Urinary bladder (tissue), 4 donors: ENCODE data around the gene DCBLD2. TPM values are rescaled to one million over a fixed set of nuclear protein-coding genes. Genes with fewer than 3 reads are reported as not detected.

Experiments
- DNase-seq: peaks from one replicate; pipeline ENCODE4 v3.0.0-alpha.2; 2015; ENCODE audit errors: extremely low spot score
- H3K27ac ChIP-seq: one replicate; pipeline ENCODE4 v1.5.1; 2013; ENCODE audit warnings: low read depth, mild to moderate bottlenecking, moderate library complexity
- H3K36me3 ChIP-seq: one replicate; pipeline ENCODE4 v1.6.1; 2013; ENCODE audit warnings: mild to moderate bottlenecking, moderate library complexity; ENCODE audit not compliant: insufficient read depth
- H3K4me1 ChIP-seq: one replicate; pipeline ENCODE4 v1.6.1; 2013; ENCODE audit warnings: mild to moderate bottlenecking, moderate library complexity; ENCODE audit not compliant: insufficient read depth
- H3K4me3 ChIP-seq: one replicate; pipeline ENCODE4 v1.5.1; 2013; ENCODE audit warnings: low read depth, low read length
- WGBS: extraction: QIAGEN DNeasy Blood & Tissue Kit; methylation state at CpG from one replicate; pipeline ENCODE4 v1.1.7; 2013; 5-methylcytosine and 5-hydroxymethylcytosine counted together
- polyA plus RNA-seq: library from polyadenylated mRNA; stranded (reverse); fragments of 200-250 nt; gene quantifications from one replicate; pipeline ENCODE4 v1.2.3, GENCODE V29; 2013
- total RNA-seq: library from RNA; depleted of rRNA; stranded (reverse); fragments of >200 nt; gene quantifications from one replicate; pipeline ENCODE4 v1.2.3, GENCODE V29; 2014
- donor health status: healthy with polysubstance abuse.
- donor health status: healthy.

The DCBLD2 gene
- total and polyA plus RNA-seq, 2 donors, result 16.0 to 79.6 TPM

DNA sequence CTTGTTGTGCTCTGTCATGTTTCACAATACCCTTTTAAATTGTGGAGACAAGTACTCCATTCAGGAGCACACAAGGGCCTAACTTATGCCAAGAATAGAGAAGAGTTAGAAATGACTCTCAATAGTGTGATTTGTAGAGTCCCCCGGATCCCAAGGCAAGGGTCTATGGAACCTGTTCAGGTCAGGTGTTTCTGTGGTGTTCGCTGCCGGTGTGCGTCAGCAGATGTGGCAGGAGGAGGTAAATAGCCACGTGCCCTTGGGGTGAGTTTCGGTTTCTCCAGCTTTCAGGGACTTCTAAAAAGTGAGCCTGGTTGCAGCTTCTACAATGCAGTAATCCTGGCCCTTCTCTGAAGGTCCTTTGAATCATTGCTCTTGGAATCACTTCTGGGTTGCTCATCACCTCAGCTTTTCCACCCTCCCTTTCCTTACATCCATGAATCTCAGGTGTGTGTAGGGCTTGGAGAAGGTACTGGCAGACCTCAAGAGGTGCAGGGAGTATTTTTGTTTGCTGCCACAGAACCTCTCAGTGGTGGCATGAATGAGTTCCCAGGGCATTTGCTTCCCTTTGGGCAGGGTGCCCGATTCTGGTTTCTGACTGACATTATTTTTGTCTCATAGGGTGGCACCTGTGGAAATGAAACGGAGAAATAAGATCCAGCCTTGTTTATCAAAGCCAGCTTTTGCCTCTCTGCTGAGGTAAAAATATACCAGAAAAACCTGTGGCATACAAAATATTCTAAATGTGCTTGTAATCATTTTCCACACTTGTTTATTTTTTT is 131.0 kb downstream of the DCBLD2 start:
- Histone ChIP-seq H3K4me1 (no peaks in the 10 kb centered on the region), H3K27ac (no peak overlapping the region), H3K4me3 (no peak overlapping the region), H3K36me3 (no peaks in the 10 kb centered on the region)
- 83% methylated on average over 8 of the region's 8 CpGs for WGBS
- DNase-seq, result no peak

DNA sequence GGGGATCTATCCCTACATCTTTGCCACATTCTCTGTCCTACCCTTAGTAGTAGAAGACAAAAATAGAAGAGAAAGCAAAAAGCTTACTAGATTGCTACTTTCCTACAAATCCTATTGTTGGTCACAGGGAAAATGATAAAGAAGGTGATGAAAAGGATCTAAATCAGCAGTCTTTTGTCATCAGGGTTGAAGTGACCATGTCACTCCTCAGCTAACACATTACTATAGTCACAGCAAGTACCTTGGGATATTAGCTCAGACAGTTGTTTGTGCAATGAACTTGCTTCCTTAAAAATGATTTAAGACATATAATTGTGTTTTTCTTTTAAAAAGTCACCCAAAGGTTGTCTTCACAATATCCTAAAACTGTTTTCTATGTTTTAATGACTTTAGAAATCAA is 132.0 kb downstream of the DCBLD2 start:
- no peak for DNase-seq
- no peak overlapping the region for H3K4me3 ChIP-seq
- no peaks in the 10 kb centered on the region for H3K4me1 ChIP-seq
- H3K27ac ChIP-seq, result no peak overlapping the region
- H3K36me3 ChIP-seq, result no peaks in the 10 kb centered on the region

DNA sequence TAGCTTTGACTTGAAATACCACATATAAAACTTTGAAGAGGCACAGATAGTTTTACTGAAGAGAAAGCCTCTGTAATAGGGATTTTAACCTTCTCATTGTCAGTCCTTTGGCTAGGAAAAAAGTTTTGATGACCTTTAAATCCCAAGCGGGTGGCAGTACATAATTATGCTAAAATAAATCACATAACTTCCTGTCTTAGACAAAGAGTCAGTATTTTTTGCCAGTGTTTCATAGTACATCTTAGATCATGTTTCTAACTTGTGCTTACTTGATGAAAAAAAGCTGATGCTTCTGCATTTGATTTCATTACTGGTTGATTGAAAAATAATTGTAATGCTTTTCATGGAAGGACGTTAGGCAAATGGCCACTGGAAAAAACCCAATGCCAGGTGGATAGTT is 132.5 kb downstream of the DCBLD2 start:
- Histone ChIP-seq H3K4me3 (no peak overlapping the region), H3K27ac (no peak overlapping the region), H3K4me1 (no peaks in the 10 kb centered on the region), H3K36me3 (no peaks in the 10 kb centered on the region)
- 76% methylated on average over 2 of the region's 2 CpGs for WGBS
- no peak for DNase-seq

DNA sequence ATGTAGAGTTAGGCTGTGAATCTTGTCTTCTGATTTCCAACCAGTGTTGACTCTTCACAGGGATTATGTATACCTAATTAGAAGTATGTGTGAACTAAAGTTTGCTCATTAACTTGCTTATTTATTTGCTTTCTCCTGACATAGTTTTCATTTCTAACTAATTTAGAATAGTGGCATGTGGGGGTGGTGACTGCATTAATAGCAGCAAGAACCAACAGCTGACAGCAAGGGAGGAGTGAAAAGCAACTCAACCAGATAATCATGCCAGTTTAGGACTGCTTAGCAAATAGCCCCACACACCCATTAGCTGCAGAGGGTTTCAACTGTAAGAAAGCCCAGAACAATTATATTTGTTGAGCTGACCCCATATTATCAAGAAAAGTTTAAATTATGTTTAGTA is 134.6 kb downstream of the DCBLD2 start:
- no peak for DNase-seq
- Histone ChIP-seq H3K27ac (no peak overlapping the region), H3K36me3 (no peaks in the 10 kb centered on the region), H3K4me3 (no peak overlapping the region), H3K4me1 (no peaks in the 10 kb centered on the region)

DNA sequence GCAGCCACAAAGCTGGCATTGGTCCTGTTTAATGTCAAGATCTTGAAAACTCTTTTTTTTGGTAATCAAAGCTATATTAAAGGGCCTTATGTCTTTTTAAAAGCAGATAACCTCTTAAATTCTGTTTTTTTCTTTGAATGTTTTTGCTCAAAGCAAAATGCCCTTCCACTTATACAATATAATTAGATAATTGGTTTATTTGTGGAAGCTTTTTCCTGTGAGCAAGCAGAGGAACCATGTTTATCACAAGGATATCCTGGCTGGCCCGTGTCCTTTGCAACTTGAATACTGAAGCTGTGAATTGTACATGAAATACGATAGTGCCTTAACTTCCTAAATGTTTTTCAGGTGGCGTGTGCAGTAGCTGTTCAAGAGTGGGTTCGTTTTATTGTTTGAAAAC is 135.8 kb downstream of the DCBLD2 start:
- DNase-seq, result no peak
- no peaks in the 10 kb centered on the region for H3K4me1 ChIP-seq
- WGBS, result 69% methylated on average over 4 of the region's 4 CpGs

DNA sequence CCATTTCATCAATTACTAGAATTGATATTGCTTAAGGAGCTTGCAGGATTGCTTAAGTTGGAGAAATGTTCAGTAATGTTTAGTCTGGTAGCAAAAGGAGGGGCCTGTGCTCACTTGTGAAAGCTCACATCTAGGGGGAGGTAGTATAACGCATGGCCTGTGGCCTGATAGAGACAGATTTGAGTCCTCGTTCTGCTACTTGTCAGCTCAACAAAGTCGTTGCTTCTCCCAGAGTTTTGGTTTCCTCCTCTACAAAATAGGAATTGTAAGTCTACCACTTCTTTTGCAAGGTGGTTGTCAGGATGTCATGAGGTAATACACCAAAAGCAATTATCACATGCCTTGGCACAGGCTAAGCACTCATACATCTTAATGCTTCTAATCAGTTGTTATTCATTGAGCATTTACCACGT is 137.0 kb downstream of the DCBLD2 start:
- 45% methylated on average over 4 of the region's 4 CpGs for WGBS
- no peaks in the 10 kb centered on the region for H3K36me3 ChIP-seq
- no peak for DNase-seq
- no peak overlapping the region for H3K27ac ChIP-seq
- no peak overlapping the region for H3K4me3 ChIP-seq
- H3K4me1 ChIP-seq, result no peaks in the 10 kb centered on the region

More for the DNA sequence above, 135.8 kb downstream of the DCBLD2 start:
- H3K4me3 ChIP-seq, result no peak overlapping the region
- H3K27ac ChIP-seq, result no peak overlapping the region
- H3K36me3 ChIP-seq, result no peaks in the 10 kb centered on the region

DNA sequence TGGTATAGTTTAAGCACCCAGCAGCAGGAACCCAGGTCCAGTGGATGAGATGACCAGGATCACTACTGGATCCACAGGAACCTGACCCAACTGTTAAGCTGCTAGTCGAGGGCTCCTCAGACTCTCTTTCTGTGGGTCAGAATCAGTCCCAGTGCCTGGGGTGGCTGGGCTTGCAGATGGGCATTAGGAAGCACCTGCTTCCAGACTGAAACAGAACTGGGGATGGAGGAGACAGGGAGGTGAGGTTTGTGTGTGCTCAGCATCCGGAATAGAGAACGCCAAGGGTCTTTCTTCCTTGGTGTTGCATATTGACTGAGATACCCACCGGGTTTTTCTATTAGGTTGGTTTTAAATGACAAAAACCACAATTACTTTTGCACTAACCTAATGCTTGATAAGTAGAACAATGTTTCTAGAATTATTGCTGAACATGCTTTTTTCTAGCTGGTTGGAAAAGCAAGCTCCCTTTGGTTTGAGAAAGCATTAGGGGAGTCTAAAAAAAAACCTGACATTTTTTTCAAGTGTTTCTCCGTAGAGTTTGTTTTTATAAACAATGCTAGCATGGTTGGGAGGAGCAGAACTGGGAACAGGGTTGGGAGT is 137.6 kb downstream of the DCBLD2 start:
- Histone ChIP-seq H3K27ac (no peak overlapping the region), H3K36me3 (no peaks in the 10 kb centered on the region), H3K4me1 (no peaks in the 10 kb centered on the region), H3K4me3 (no peak overlapping the region)
- WGBS, result 62% methylated on average over 5 of the region's 5 CpGs
- no peak for DNase-seq

DNA sequence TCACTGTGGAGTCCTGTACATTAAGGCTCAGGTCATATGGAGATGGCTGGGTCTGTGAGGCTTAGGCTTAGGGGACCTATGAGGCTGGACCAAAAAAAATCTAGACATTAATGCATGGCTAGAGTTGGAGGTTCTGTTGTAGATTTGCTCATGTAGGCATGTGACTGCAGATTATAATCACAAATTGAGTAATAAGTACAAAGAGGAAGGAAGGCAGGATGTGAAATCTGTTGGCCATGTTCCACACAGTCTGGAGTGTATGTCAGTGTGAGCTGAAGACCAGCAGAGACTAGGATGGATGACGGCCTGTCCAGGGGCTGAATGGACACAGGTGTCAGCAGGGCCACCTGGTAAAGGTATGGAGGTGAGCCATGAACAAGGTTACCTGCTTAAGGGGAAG is 138.4 kb downstream of the DCBLD2 start, which contains the start of gene ST3GAL6:
Gene ST3GAL6, plus strand, starts transcription at position 265 of the 400 bp plus-strand sequence. CDS start 5,101 bp downstream, outside the sequence.
- Histone ChIP-seq H3K4me3 (no peak within 1 kb of the TSS), H3K4me1 (no peaks in the 10 kb centered on the region)
- DNase-seq, result no peak

DNA sequence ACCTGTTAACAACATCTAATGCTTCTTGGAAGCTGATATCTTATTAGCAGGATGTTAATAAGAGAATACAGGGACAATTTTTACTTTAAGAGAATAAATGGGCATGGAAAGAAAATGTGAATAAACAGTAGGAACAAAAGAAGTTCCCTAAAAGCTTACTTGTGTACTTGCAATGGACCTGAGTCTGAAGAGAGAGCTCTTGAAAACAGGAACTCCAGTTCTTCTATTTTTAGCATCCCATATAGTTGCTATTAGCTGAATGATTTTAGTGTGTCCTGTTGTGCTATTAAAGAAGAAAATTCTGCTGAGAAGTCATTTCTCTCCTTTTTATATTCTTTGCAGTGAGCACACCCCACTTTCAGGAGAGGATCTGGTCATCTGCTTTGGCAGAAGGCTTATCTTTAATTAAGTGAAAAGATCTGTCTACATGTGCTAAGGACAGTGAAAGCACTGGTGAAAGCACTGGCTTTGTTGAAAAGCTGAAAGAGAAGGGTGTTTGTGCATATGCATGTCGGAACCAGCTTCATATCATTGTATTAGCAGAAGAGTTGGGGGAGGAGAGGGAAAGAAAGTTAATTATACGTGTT is 139.8 kb downstream of the DCBLD2 start:
- Histone ChIP-seq H3K4me3 (no peak overlapping the region), H3K36me3 (no peaks in the 10 kb centered on the region), H3K4me1 (no peaks in the 10 kb centered on the region), H3K27ac (no peak overlapping the region)
- WGBS, result 69% methylated on average over 2 of the region's 2 CpGs
- DNase-seq, result no peak

More for the DNA sequence above, 138.4 kb downstream of the DCBLD2 start, which contains the start of gene ST3GAL6:
- Histone ChIP-seq H3K27ac (no peak within 1 kb of the TSS), H3K36me3 (no peaks in the 10 kb centered on the region)
- WGBS, result 62% methylated on average over 1 of the region's 1 CpG

DNA sequence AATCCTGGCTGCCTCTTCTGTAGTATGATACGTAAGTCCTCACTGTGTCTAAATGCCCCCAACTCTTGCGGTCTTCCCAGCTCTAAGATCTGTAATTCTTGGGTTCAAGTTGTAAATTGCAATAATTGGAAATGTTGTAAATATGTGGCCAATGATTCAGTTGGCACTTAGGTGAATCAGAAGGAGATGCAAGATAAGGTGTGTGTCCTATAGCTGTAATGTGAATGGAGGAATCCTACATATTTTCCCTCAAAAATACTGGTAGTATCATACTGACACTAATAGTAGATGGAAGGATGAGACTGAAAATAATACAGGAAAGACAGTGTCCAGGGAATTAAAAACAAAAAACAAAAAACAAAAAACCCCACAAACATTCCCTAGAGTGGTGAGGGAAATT is 141.9 kb downstream of the DCBLD2 start:
- DNase-seq, result no peak
- H3K4me1 ChIP-seq, result no peaks in the 10 kb centered on the region
- H3K4me3 ChIP-seq, result no peak overlapping the region
- H3K36me3 ChIP-seq, result no peaks in the 10 kb centered on the region
- WGBS, result over 99% methylated on average over 2 of the region's 2 CpGs
- H3K27ac ChIP-seq, result no peak overlapping the region

DNA sequence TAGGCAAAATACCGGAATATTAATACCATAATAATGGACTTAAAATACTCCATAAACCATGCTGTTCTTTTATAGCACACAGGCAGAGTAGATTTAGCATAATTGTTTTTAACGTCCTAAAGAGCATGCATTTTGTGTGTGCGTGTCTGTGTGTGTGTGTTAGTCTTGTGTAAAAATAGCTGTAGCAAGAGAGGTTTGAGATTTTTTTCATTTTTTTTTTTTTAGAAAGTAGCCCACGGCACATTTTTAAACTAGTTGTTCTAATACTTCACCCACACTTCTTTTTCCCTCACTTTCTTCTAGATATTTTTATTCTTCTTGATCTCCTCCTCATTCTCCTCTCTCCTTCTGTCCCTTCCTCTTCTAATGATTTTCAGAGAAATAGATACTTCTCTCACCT is 145.9 kb downstream of the DCBLD2 start:
- H3K4me1 ChIP-seq, result no peaks in the 10 kb centered on the region
- DNase-seq, result no peak
- no peaks in the 10 kb centered on the region for H3K36me3 ChIP-seq
- 69% methylated on average over 4 of the region's 4 CpGs for WGBS
- H3K4me3 ChIP-seq, result no peak overlapping the region
- H3K27ac ChIP-seq, result no peak overlapping the region

DNA sequence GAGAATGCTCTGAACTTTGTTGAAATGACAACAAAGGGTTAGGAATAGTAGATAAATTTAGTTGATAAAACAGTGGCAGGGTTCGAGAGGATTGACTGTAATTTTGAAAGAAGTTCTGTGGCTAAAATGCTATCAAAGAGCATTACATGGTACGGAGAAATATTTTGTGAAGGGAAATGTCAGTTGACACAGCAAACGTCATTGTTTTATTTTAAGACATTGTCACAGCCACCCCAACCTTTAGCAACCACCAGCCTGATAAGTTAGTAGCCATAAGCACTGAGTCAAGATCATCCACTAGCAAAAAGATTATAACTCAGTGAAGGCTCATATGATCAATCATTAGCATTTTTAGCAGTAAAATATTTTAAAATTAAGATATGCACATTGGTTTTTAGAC is 147.0 kb downstream of the DCBLD2 start:
- Histone ChIP-seq H3K4me3 (no peak overlapping the region), H3K36me3 (no peaks in the 10 kb centered on the region), H3K4me1 (no peaks in the 10 kb centered on the region), H3K27ac (no peak overlapping the region)
- 64% methylated on average over 3 of the region's 3 CpGs for WGBS
- DNase-seq, result no peak

DNA sequence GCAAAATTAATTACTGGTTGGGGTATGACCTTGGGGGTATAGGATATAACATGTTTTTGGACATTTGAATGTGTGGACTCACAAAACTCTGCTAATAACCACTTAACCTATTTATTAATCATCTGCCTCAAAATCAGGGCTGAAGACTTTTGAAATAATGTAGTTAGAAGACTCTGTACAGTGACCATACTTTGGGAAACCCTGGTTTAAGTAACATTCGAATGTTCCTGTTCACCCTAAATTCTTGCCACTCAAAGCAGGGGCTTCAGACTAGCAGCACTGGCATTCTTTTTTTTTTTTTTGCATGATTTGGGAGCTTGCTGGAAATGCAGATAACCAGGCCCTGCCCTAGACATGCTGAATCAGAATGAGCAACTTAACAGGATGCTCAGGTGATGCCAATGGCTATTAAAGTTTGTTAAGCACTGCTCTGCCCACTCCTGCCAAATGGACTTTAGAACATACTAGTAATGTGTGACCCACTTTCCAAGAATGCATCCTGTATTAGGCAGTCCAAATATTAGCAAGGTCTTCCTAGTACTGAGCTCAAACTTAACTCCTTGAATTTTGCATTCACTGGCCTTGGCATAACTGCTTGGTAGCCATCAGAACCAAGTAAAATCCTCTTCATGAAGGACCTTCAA is 151.1 kb downstream of the DCBLD2 start:
- no peak for DNase-seq
- Histone ChIP-seq H3K27ac (no peak overlapping the region), H3K4me1 (no peaks in the 10 kb centered on the region), H3K4me3 (no peak overlapping the region), H3K36me3 (no peaks in the 10 kb centered on the region)
- 91% methylated on average over 1 of the region's 1 CpG for WGBS

DNA sequence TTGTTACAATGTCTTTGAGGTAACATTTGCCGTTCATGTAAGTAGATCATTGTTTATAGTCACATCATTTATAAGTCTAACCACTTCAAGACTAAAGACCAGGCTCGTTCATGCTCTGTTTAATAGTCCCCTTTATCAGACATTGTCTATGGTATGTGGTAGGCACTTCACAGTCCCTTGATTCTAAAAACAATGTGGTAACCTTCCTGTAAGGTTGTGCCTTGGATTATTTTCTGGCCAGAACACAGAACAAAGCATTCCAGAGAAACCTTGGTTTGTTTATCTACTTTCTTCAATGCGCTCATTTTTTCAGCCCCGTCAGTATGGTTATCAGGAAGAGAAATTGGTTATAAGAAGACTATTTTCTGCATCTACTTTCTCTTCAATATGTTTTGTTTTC is 154.6 kb downstream of the DCBLD2 start:
- Histone ChIP-seq H3K27ac (no peak overlapping the region), H3K36me3 (no peaks in the 10 kb centered on the region), H3K4me1 (no peaks in the 10 kb centered on the region), H3K4me3 (no peak overlapping the region)
- no peak for DNase-seq
- WGBS, result 74% methylated on average over 4 of the region's 4 CpGs
